ENCODE results near the gene CHST13.

GRCh38 chr3:126573492-126574117 lies 49.6 kb downstream of the CHST13 start:
- TF ChIP-seq, protein P1, sequence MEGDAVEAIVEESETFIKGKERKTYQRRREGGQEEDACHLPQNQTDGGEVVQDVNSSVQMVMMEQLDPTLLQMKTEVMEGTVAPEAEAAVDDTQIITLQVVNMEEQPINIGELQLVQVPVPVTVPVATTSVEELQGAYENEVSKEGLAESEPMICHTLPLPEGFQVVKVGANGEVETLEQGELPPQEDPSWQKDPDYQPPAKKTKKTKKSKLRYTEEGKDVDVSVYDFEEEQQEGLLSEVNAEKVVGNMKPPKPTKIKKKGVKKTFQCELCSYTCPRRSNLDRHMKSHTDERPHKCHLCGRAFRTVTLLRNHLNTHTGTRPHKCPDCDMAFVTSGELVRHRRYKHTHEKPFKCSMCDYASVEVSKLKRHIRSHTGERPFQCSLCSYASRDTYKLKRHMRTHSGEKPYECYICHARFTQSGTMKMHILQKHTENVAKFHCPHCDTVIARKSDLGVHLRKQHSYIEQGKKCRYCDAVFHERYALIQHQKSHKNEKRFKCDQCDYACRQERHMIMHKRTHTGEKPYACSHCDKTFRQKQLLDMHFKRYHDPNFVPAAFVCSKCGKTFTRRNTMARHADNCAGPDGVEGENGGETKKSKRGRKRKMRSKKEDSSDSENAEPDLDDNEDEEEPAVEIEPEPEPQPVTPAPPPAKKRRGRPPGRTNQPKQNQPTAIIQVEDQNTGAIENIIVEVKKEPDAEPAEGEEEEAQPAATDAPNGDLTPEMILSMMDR (IDR thresholded peaks at IDR 0.05): no peak
- no peak for TF ChIP-seq POLR2A (IDR thresholded peaks at IDR 0.05)
